Activated CD4-positive, CD25-positive, alpha-beta regulatory T cell treated with anti-CD3 and anti-CD28 coated beads, Interleukin-2, amount 50 U/mL, for 24 hours (primary cell): Measurements from ENCODE around the gene CACNA1G.

ENCODE experiments used
- ATAC-seq, 2 donors: fragments of 150-1000 bp; cut with Tn5 transposase; one replicate each; pipeline ENCODE4 v1.10.0; 2021; ENCODE audit warnings: mild to moderate bottlenecking in 1 of 2, moderate library complexity in 1 of 2

The CACNA1G gene

GRCh38 chr17:50549256-50549941, 11.1 kb upstream of the CACNA1G start:
- ATAC-seq: no peak

- ATAC-seq: no peak
Measured at GRCh38 chr17:50549969-50550368, 10.5 kb upstream of the CACNA1G start.

GRCh38 chr17:50550661-50551432, 9.7 kb upstream of the CACNA1G start:
- no peak for ATAC-seq

- no peak for ATAC-seq
Measured at GRCh38 chr17:50551433-50551815, 9.1 kb upstream of the CACNA1G start.

- ATAC-seq: no peak
Measured at GRCh38 chr17:50551884-50552283, 8.6 kb upstream of the CACNA1G start.

GRCh38 chr17:50554201-50554600, 6.3 kb upstream of the CACNA1G start:
- no peak for ATAC-seq

- no peak for ATAC-seq
Measured at GRCh38 chr17:50556803-50557202, 3.7 kb upstream of the CACNA1G start.

- ATAC-seq: no peak
Measured at GRCh38 chr17:50557630-50558029, 2.9 kb upstream of the CACNA1G start.

- no peak for ATAC-seq
Measured at GRCh38 chr17:50558091-50558490, 2.4 kb upstream of the CACNA1G start.

GRCh38 chr17:50558581-50558940, 2.0 kb upstream of the CACNA1G start:
- no peak for ATAC-seq

GRCh38 chr17:50558941-50559614, 1.4 kb upstream of the CACNA1G start:
- no peak for ATAC-seq

- ATAC-seq: peak; percentile 22 to 24
Measured at GRCh38 chr17:50559674-50560184, 786 bp upstream of the CACNA1G start.

- ATAC-seq: no peak
Measured at GRCh38 chr17:50560931-50561745, 623 bp downstream of the CACNA1G start.

- ATAC-seq: no peak
Measured at GRCh38 chr17:50561746-50562141, 1.2 kb downstream of the CACNA1G start.

- no peak for ATAC-seq
Measured at GRCh38 chr17:50562242-50563091, 2.0 kb downstream of the CACNA1G start.

- ATAC-seq: no peak
Measured at GRCh38 chr17:50563092-50563511, 2.6 kb downstream of the CACNA1G start.

- no peak for ATAC-seq
Measured at GRCh38 chr17:50564916-50565315, 4.4 kb downstream of the CACNA1G start.

GRCh38 chr17:50565402-50566350, 5.2 kb downstream of the CACNA1G start:
- ATAC-seq: no peak

- no peak for ATAC-seq
Measured at GRCh38 chr17:50566886-50567285, 6.4 kb downstream of the CACNA1G start.

- no peak for ATAC-seq
Measured at GRCh38 chr17:50568659-50569058, 8.1 kb downstream of the CACNA1G start.

GRCh38 chr17:50569592-50569991, 9.1 kb downstream of the CACNA1G start:
- ATAC-seq: no peak
